Dermis microvascular lymphatic vessel endothelial cell (primary cell): Measurements from ENCODE around the gene ANKRD11. TPM values are rescaled to one million over a fixed set of nuclear protein-coding genes. Genes with fewer than 3 reads are reported as not detected.

Experiments used
- DNase-seq, 2 donors: peaks; one replicate each; pipeline versions ENCODE4 v3.0.0 to v3.0.0-alpha.2; 2010; ENCODE audit warnings: low read depth in 2 of 2
- total RNA-seq: library from RNA; depleted of rRNA; stranded (reverse); fragments of >200 nt; gene quantifications from 2 replicates; pipeline ENCODE4 v1.2.1, GENCODE V29; 2014

The ANKRD11 gene
- total RNA-seq, 1 donor from 2014 or later: 33.1 TPM

DNA sequence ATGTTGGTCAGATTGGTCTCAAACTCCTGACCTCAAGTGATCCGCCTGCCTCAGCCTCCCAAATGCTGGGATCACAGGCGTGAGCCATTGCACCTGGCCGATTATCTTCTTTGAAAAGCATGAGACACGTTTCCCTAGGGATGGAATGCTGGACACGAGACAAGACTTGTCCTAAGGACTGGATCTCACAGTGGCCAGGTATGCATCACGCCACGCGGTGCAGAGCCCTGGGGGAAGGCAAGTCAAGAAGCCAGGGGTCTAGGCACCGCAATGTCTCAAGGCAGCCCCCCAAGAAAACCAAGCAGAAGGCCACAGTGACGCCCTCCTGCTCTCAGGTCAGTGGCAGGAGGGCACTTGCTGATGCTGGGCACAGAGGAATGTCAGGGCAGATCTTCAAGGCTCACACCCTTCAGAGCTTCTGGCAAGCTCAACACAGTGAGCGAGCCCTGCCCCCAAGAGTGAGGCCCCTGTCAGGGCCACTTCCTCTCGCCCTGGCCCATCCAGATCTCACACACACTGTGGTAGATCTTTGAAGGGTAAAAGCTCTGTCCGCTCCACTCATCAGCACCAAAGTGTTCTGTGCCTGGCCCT lies 138.2 kb downstream of the ANKRD11 start:
- DNase-seq: no peak

DNA sequence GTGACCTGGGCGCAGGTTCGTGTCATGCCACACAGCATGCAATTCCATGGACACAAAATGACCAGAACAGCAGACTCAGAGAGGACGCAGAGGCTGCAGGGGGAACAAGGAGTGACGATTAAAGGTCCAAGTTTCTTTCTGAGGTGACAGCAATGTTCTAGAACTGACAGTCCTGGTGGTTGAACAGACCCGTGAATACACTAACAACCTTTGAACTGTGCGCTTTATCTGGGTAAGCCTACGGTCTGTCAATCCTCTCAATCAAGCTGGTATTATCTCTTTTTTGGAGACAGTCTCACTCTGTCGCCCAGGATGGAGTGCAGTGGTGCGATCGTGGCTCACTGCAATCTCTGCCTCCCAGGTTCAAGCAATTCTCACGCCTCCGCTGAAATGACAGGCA lies 138.7 kb downstream of the ANKRD11 start:
- DNase-seq: no peak

DNA sequence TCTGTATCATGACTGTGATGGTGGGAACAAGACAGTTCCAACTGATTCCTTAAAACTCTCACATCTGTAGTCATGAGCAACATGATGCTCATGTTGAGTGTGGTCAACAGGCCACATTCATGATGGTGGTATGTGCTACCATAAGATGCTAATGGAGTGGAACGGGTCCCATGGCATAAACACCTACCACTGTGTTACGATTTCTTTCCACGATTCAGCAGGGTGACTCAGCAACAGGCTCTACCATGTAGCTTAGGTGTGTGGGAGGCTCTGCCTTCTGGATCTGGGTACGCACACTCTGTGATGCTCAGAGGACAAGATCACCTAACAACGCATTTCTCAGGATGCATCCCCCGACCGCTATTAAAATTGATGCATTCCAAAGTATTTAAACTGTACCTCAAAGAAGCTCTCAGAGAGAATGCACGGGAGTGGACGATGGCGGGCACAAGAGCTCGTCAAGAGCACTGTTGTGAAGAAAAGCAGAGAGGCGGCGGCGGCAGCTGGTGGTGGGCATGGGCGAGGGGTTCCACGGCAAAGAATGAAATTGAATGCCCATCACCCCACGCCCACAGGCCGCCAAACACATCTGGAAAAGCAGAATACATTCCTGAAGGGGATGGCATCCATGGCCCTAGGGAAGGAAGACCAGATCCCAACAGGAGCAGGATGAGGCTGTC lies 139.5 kb downstream of the ANKRD11 start:
- DNase-seq: no peak

DNA sequence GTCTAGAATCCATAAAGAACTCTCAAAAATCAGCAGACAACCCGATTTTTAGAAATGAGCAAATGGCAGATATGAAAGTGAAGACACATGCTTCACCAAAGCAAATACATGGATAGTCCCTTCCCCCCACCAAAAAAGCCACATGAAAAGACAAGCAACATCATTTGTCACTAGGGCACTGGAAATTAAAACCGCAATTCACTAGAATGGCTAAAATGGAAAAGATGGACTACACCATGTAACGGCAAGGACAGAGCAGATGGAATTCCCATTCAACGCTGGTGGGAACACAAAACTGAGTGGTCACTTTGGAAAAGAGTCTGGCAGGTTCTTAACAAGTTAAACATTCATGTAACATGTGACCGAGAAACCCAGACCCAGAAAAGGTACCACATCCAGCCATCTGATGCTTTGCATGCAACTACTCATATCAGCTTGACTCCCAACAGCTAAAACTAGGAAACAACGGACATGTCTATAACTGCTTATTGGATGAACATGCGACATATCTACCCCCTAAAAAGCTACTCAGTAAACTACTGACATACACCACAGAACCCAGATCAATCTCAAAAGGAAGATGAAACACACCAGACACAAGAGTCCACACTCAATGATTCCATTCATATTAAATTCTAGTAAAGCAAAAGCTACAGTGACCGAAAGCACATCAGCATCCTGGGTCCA lies 140.3 kb downstream of the ANKRD11 start:
- DNase-seq: no peak

DNA sequence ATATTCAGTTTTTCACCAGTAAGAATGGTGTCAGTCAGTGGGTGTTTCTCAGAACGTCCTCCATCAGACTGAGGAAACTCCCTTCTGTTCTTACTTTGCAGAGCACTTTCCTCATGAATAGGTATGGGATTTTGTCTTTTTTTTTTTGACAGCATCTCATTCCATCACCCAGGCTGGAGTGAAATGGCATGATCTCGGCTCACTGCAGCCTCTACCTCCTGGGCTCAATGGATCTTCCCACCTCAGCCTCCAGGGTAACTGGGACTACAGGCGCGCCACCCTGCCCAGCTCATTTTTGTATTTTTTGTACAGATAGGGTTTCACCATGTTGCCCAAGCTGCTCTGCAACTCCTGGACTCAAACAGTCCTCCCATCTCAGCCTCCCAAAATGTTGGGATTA lies 142.6 kb downstream of the ANKRD11 start:
- no peak for DNase-seq

DNA sequence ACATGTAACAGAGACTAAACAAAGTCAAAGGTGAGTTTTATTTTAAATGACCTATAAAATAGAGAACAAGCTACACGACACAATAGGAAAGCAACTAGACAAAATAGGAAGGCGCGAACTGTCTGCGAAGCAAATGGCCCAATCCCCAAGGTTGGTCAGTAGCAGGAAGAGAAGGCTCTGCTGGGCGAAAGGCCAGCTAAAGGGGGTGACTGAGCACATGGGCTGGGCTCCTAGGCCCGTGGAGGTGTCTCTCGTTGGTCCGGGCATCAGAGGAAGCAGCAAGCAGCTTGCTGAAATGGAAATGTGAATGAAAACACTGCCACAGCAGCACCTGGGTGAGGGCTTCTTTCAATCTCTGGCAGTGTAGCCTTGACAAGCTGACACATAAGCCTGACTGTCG lies 143.5 kb downstream of the ANKRD11 start:
- no peak for DNase-seq

DNA sequence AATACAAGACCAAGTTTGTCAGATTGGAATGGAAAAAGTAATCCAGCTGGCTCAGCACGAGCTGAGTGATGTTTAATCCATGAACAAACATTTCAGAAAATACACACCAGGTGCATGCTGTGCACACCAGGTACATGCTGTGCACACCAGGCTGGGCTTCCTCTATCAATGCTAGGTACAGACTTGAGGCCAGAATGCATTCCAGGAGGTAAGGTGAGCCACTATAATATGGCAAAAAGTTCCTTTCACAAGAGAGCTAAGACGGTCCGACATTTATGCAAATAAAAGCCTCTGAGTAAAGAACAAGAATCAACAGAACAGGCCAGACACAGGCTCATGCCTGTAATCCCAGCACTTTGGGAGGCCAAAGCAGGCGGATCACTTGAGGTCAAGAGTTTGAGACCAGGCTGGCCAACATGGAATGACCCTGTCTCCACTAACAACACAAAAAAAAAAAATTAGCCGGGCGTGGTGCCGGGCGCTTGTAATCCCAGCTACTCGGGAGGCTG lies 144.7 kb downstream of the ANKRD11 start:
- no peak for DNase-seq

DNA sequence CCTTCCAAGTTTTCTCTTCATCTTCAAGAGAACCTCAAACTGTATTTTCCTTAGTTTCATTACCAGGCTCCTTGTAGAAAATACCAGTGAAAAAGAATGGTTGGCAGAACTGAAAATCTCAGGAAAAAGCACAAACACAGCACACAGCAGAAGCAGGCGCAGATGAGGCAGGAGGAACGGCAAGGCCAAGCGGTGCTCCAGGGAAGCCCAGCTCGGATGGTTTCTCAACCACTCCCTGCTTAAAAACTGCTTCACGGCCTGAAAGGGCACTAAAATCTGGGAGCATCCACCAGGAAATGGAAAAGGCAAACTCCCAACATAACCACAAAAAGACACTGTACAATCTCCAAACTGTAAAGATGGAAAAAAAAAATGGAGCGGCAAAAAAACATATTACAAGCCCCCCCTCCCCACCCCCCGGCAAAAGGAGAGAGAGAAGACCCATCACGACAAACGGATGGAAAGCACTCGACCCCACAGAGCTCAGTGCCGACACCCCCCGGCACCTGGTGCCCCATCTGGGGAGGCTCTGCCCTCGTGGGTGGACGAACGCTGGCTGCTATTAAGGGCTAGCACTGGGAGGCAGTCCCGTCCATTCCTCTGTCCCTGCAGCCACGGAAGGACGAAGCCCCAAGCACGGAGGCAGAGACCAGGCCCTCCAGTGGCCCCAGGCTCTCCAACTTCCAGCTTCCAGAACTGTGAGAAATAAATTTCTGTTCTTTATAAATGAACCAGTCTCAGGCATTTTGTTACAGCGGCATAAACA lies 145.3 kb downstream of the ANKRD11 start:
- DNase-seq: no peak

DNA sequence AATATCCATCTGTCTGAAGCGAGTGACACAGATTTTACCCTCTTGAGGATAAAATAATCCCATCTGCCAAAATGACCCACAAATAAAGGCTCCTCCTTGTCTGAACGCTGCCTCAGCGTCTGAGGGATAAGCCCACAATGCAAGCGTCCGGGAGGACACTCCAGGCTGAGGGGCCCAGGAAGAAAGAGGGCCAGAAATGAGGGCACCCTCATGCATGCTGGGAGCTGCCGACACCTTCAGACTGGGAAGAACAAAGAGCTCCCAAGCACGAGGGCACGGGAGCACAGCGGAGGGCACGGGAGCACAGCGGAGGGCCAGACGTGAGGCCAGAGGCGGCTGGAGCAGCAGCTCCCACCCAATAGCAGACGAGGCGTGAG lies 145.9 kb downstream of the ANKRD11 start:
- DNase-seq: no peak

DNA sequence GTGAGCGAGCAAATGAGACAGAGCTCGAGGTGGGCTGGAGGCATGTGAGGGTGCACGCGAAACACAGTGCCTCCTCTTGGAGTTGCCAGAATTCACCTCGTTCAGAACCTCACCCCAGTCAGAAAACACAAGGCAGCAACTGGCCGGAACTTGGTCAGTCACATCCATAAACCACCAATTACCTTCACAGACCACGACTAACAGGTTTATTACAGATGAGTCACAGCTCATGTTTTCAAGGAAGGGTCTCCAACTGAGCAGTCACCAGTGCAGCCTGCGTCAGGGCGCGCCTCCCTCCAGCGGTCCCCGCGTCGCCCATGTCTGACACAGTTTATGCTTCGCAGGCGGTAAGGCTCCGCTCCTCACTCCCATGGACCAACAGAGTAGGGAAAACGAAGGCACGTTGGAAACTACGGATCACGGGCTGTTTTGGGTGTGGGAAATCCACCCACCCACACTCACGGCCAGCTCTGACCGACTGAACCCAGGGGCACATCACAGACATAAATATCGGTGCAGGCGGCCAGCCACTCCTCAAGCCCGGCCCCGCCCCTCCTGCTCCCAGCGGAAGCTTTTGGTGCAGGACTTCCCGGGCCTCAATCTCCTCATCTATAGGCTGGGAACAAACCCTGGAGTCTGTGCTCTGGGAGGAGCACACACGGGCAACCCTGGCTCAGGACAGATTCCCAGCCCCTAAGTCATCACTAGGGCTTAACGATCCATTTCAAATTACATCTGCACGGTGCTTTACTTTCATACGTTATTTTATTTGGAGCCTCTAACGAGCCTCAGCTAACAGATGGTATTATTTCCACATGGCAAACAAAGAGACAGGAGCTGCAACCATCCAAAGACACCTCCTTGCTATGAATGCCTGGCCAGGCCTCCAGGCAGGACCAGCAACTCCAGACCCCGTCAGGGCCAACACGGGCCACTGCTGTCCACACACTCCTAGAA lies 146.6 kb downstream of the ANKRD11 start:
- DNase-seq: no peak

DNA sequence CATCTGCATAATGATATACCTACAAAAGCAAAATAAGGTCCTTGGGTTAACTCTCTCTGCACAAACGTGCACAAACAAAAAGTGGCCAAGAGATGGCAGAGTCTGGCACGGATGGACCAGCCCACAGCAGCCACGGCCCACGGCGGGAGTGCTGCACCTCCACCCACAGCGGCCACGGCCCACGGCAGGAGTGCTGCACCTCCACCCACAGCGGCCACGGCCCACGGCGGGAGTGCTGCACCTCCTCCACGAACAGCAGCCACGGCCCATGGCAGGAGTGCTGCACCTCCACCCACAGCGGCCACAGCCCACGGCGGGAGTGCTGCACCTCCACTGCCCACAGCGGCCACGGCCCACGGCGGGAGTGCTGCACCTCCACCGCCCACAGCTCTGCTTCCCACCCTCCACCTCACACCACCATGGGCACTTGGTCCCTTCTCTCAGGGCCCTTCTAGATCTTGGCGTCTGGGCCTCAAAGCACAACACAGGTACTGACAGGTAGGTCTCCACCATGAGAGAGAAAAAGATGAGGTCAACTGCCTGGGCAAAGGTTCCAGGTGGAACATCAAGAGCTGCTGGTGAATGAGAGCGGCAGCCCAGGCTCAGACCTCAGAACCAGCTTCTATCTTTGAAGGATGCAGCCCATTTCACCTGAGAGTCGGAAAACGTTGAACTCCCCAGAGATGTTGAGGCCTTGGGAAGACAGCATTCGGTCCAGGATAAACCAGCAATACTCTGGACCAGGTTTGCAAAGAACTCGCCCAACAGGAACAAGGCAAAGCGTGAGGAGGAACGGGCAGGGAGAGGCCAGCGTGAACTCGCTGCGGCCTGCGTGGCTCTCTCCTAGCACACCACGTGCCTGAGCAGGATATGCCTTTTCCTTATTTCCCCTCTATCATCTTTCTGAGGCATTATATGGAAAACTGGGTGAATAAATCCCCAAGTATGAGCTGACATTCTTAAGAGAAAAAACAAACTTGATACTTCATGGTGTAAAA lies 148.4 kb downstream of the ANKRD11 start:
- no peak for DNase-seq

DNA sequence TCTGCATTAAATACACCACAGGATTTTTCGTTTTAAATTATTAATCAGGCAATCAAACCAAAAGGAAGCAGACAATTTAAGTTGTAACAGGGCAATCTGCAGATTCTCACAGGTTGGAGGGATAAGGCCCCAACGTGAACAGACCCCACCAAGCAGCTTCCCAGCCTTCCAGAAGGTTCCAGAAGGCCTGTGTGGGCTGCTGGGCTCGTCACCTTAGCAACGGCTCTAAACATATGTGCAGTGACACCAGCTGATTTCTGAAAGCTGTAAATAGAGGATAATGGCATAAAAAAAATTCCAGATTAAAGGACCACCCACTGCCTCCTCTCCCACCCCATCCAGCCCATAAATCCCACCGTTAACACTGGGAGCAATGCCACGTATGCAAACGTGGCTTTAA lies 149.1 kb downstream of the ANKRD11 start:
- DNase-seq: no peak

DNA sequence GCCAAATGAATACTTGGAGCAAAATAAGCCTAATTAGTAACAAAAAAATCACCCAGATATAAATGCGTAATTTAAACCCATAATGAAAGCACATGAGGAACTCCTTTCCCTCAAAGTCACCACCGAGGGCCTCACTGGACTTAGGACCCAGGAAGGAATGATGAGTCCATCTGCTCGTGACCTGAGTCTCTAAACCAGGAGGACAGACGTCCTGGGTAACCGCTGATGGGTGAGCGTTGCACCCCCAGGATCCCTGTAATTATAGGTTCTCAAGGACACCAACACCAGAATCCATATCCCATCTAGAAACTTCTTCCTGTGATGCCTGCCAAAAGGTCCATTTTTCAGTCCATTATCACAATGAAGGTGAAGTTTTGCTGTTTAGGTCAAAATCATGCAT lies 151.5 kb downstream of the ANKRD11 start:
- no peak for DNase-seq

DNA sequence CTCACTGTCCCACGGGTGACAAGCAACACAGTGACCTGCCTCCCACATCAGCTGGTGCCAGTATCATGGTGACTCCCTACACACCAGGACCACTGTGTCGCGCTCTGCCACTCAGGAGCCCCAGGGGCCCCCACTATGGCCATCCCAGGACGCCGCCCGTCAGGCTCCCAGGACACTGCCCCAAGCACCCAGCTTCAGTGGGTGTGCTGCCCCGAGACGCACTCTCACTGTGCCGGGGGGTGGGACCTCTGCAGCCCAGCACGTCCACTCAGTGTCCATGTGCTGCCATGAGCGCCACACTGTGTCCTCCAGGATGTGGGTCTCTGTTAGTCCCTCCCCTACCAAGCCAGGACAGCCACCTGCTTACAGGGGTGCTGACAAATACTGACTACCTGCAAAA lies 152.4 kb downstream of the ANKRD11 start:
- DNase-seq: no peak

DNA sequence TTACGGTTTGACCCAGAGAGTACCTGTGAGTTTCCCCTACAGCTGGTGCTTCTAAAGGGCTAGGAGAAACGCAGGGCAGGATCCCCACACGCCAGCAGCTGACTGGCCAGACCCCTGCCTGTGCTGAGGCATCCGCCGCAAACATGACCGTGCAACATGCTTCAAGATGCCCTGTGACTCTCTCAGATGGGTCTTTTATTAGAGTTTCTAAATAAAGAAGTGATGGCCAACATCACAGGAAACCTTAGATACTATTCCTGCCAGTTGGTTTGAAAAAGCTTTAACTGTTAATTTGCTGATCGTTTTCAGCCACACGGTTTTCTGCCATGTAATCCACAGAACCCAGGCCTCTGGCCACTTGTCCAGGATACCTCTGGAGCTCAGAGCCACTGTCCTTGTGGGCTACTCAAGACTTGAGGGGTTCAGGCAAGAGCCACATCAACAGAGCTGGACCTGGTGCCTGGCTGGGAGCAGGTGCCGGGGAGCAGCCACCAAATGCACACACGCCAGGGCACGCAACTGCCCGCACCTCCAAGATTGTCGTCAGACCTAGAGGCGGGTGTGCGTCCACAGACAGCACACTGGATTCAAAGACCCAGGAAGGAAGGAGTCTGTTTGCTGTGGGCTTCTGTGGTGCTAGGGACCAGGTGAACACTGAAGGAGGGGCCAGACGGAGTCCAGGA lies 154.4 kb downstream of the ANKRD11 start:
- no peak for DNase-seq

DNA sequence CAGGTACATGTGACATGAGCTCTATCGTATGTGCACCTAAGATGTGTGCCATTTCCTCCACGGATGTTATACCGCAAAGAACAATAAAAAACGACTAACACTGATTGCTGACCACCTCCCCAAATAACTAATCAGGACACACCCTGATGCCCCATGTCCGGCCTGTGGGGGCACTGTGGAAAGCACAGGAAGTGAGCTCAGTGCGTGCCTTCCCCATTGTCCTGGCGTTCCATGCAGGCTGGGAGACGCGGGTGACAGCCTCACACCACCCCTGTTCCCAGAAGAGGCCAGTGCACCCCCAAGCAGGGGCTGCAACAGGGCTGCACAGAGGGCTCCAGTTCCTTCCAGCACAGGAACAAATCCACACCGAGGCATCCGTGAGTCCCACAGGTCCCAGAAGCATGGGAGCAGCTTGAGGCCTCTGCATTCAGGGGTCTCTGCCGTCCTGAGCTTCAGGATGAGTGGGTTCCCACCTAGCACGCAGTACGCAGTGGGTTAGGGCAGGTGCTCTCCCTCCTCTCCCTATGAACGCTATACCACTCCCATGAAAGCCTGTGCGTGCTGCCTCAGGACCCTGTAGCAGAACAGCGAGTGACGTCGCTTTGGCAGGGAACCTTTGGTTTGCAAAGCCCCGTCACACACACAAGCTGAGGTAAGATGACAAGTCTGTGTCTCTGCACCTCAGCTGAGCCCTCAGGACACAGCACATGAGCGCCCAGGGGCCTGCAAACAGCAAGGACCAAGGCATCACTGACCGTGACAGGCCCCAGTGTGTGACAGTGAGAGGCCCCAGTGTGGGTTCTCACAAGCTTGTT lies 155.2 kb downstream of the ANKRD11 start:
- peak in 1 of 2 donors; percentile 58 for DNase-seq

DNA sequence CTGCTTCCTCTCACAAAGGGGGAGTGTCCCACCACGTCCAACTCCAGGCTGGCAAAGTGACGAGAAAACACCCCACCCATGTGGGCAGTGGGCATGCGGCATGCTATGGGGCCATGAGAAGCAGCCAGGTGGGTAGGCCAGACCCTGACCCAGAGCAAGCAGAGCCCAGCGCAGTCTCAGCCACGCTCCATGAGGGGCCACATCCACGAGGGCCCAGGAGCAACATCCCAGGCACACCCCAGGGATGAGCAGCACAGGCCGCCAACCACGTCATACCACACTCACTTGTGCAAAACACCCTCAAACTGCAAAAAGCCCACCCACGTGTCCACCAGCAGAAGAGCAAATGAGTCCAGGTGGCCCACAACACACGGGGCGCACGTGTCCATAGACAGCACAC lies 155.9 kb downstream of the ANKRD11 start:
- DNase-seq: no peak

DNA sequence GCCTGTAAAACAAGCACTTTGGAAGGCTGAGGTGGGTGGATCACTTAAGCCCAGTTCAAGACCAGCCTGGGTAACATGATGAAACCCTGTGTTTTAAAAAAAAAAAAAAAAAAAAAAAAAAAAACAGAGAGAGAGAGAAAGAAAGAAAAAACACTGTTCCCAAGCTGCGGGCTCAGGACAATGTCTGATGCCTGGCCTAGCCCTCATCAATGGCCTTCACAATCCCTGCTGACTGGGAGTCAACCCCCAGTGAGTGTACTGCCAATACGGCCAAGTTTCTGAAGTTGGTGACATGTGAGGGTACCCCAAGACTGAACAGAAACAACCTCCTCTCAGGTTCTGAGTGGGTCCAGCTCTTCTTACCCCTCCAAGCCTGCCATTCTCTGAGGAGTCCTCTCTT lies 156.3 kb downstream of the ANKRD11 start:
- no peak for DNase-seq
